HG02870 (cell line): ENCODE results near the gene RASA4.
"Not testable (repeated sequence)": the region's sequence is repeated elsewhere in the genome, so short reads cannot be mapped to it uniquely, and the experiment has no call there.

ENCODE experiments used
- ATAC-seq: cut with Tn5 transposase; IDR thresholded peaks from one replicate; pipeline ENCODE4 v1.9.1; 2021; ENCODE audit warnings: mild to moderate bottlenecking, moderate library complexity; ENCODE audit not compliant: unreplicated experiment

RASA4 gene

DNA sequence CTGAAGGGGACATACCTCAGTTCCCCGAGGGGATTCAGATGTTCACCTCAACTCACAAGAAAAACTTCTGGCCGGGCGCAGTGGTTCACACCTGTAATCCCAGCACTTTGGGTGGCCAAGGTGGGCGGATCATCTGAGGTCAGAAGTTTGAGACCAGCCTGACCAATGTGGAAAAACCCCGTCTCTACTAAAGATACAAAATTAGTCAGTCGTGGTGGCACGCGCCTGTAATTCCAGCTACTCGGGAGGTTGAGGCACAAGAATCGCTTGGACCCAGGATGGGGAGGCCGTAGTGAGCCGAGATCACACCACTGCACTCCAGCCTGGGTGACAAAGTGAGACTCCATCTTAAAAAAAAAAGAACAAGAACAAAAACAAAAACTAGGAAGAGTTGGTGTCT lies 71.3 kb downstream of the RASA4 start:
- not testable (repeated sequence) for ATAC-seq

GRCh38 chr7:102544372-102544771 lies 72.2 kb downstream of the RASA4 start:
- ATAC-seq, result not testable (repeated sequence)

GRCh38 chr7:102543596-102543995 lies 73.0 kb downstream of the RASA4 start, which contains the start of gene UPK3BL2:
UPK3BL2 (minus strand) TSS chr7:102543696; CDS start chr7:102543636, 60 bp downstream.
- ATAC-seq, result not testable (repeated sequence)

- ATAC-seq, result not testable (repeated sequence)
These were observed 73.8 kb downstream of the RASA4 start for GRCh38 chr7:102542771-102543170.

DNA sequence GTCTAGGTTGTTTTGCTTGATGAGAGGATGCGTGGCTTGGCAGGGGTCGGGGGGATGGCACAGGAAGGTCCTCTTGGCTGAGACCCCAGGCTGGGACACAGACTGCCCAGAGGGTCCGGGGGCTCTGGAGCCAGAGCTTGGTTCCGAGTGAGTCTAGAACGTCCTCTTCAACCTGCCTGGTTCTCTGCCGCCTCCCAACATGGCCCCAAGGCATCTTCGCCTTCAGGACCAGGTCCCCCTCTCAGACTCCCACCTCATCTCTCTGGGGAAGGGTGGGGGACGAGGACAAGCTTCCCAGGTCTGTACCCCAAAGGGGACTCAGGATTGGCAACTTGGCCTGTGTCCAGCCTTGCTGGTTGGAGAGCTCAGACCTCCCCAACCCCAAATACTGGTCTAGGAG lies 74.5 kb downstream of the RASA4 start:
- not testable (repeated sequence) for ATAC-seq

DNA sequence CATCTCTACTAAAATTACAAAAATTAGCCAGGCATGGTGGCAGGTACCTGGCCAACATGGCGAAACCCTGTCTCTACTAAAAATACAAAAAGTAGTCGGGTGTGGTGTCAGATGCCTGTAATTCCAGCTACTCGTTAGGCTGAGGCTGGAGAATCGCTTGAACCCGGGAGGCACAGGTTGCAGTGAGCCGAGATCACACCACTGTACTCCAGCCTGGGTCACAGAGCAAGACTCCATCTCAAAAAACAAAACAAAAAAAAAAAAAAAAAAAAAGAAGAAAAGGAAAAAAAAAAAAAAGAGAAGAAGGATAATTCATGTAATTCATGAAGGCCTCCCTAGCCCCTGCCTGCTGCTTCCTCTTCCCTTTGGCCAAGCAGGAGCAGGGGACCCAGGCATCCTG lies 76.0 kb downstream of the RASA4 start:
- ATAC-seq, result not testable (repeated sequence)

DNA sequence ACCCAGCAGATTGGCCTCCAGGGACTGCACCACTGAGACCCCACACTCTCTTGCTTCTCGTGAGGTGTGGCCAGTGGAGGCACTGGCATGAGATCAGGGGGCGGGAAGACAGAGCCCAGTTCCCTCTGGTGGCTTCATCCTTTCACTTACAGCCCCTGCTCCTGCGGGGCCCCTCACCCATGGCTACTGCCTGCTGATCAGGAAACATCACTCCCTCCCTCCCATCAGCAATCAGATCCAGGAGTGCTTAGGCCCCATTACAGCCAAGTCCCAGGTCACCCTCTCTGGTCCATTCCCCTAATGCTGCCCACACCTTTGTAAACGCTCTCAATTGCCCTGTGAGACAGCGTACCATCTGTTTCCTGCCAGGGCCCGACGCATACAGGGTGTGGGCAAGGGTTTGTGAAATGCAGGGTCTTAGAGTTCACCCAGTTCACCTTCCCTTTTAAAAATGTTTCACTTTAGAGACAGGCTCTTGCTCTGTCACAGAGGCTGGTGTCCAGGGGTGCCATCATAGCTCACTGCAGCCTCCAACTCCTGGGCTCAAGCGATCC lies 81.4 kb downstream of the RASA4 start:
- not testable (repeated sequence) for ATAC-seq

DNA sequence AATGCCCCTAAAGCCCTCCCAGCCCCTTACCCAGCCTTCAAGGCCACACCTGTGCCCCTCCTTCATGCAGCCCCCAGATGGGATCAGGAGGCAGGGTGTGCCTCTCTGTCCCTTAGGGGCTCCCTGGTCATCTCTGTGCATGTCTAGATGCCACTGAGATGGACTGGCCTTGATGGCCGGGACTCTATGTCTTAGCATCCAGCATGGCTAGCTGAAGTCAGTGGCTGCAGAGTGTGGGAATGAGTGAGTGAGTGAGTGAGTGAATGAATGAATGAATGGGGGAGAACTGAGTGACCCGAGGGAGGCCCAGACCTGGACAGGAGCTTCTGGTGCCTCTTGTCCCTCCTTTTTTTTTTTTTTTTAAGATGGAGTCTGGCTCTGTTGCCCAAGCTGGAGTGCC lies 84.4 kb downstream of the RASA4 start:
- ATAC-seq, result not testable (repeated sequence)

DNA sequence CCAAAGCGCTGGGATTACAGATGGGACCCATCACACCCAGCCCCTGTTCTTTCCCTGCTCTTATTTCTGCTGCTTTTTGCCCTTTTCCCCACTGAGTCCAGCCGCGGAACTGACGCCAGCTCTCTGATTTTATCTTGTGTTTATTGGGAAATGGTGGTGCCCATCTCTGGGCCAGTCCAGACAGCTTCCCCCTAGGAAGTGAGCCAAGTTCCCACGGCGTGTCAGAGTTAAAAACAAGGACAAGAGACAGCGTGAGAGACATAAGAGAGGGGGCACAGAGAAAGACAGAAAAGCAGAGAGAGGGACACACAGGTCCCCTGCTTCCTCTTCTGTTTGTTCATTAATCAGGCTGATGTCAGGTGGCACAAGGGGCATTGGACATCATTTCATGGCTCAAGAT lies 85.0 kb downstream of the RASA4 start:
- not testable (repeated sequence) for ATAC-seq

DNA sequence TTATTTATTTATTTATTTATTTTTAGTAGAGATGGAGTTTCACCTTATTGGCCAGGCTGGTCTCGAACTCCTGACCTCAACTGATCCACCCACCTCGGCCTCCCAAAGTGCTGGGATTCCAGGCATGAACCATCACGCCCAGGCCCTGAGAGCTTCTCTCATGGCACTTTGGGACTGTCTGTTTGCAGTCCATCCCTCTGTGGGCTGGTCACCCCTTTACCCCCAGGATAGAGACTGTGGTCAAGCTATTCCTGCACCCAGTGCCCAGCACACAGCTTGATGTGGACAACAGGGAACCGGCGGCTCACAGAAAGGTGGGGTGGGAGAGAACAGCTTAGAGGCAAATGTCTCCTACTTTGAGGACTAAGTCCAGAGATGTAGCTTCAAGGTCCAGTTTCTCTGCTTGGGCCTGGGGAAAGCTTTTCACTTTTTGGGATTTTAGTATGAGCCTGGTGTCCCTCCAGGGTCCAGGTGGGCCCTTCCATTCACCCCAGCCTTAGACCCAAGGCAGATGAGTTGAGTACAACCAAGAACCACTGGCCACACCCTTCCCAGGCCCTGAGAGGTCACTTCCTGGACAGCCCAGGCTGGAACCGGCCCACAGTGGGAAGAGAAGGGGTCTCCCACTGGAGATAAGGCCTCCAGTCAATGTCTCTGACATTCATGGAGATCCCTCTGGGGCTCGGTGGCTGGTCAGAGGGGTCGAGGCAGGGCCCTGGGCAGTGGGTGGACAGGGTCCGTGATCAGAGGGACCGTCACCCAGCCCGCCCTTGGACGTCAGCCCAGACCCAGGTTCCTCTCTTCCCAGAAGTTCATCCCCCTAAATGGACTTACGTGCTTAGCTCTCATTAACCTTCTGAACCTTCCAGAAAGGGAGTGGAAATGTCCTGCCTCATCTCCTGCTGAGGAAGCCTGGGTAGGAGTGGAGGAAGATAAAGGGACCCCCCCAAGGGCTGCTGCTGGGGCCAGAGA lies 88.4 kb downstream of the RASA4 start:
- ATAC-seq, result not testable (repeated sequence)

- ATAC-seq, result not testable (repeated sequence)
These were observed 89.4 kb downstream of the RASA4 start for GRCh38 chr7:102527182-102527581.

DNA sequence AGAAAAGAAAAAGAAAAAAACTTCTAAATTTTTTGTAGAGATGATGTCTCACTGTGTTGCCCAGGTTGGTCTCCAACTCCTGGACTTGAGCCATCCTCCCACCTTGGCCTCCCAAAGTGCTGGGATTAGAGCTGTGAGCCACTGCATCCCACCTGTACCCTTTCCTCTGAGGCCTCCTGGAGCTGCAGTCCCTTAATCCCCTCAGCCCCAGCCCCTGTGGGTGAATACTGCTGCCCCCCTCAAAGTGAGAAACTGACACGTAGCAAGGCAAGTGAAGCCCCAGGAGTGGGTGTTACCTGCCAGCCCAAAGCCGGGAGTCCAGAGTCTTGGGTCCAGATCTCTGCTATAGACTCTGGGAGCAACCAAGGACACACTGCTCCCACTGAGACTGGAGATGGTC lies 91.8 kb downstream of the RASA4 start:
- not testable (repeated sequence) for ATAC-seq
